Measurements from ENCODE around the gene PLA2R1.

PLA2R1 gene

GRCh38 chr2:160062292-160063005, at the start of gene PLA2R1:
Gene PLA2R1 (minus strand): TSS chr2:160062615. CDS start chr2:160062403, 212 bp downstream.
- DNase-seq = no peak

DNA sequence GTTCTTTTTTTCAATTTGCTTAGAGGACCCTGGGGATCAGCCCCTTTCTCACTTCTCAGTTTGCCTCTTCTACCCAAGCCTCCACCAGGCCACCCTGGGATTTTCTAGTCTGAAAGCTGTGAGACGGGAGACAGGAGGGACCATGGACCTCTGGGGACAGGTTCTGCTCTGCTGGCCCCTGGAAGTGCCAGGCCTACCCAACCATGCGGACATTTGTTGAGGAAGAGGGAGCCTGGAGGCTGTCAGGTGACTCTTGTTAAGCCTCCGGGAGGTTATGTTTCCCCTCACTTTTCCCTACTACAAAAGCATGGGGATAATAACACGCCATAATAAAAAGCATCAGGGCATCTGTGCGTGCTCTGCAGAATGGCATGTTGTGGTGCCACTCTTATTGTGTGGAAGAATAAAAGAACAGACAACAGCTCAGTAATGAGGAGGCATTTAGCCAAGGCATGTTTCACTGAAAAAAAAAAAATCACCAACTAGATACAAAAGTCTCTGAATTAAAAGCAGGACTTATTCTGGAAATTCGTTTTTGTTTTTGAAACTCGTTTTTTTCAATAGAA, 48.3 kb upstream of the PLA2R1 start:
- no peak for DNase-seq

DNA sequence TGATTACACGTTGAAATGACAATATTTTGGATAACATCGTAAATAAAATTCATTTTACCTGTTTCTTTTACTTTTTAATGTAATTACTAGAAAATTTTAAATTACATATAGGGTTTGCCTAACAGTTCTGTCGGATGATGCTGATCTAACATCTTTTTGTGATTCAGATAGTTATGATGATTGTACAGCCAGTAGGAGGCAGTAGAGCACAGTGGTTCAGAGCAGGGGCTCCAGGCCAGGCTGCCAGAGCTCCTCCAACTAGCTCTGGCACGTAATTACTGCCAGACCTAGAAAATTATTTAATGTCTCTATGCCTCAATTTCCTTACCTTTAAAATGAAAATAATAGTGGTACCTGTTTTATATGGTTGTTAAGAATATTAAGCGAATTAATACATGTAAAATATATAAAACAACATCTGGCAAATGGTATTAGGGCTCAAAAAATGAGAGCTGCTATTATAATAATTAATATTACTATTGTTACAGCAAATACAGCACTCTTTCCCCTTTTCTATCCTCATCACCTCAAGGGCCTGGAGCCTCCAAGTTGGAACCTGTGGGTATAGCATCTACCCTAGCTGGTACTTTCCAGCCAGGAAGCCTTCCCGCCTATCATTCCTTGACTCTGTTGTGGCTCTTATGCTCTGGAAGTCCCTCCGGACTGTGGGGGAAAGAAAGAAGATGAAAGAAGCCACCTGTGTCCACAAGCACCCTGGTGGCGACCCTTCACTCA, 47.7 kb upstream of the PLA2R1 start:
- peak; percentile 62 to 86 for DNase-seq

DNA sequence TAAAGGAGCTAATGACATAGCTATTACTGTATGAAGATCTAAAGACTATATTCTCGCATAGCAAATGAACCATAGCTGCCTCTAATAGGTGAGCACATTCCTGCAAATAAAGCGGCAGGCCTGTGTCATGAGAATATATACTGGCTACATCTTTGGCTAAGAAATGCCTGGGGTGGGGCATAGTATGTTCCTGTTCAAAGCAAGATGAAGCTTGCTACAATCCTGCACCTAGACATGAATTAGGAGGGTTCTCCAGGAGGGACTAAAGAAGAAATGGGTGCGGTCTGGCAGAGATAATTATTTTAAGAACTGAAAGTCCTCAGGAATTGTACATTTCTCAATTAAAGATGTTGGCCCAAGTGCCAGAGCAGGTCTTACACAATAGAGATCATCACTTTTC, 46.8 kb upstream of the PLA2R1 start:
- no peak for DNase-seq

DNA sequence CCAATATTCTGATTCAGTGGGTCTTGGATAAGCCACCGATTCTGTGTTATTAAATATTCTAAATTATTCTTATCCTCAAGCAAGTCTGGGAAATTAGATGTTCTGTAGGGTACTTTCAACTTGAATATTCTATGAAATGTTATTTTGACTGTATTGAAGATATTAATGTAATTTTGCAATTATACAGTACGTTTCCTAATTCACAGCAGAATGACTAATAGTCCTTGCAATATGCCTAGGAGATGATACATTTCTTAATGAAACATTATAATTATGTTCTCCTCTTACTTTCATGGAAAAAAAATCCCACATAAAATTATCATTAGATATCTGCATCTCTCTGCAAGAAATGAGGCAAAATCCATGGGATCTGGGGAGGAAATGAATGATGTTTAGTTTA, 46.2 kb upstream of the PLA2R1 start:
- peak in 1 of 2 donors; percentile 38 for DNase-seq

- DNase-seq = no peak
Observed at GRCh38 chr2:160105366-160105765, 43.0 kb upstream of the PLA2R1 start.

- DNase-seq = no peak
Observed at GRCh38 chr2:160104115-160104514, 41.7 kb upstream of the PLA2R1 start.

GRCh38 chr2:160097326-160097725, 34.9 kb upstream of the PLA2R1 start:
- no peak for DNase-seq

DNA sequence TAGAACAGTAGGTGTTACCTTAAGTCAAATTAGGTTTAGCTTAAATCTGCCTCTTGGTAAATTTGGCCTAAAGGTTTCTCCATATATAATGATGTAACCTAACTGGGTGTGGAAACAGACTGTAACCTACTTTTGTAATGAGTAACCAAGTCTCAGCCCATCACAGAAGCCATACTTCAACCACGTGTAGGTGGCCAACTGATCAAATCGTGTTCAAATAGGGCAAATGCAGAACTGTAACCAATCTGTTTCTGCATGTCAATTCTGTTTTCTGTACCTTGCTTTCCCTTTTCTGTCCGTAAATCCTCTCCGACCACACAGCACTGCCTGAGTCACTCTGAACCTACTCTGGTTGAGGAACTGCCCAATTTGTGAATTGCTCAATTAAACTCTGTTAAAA, 34.0 kb upstream of the PLA2R1 start:
- peak; percentile 80 to 87 for DNase-seq

- DNase-seq = no peak
Observed at GRCh38 chr2:160092445-160092844, 30.0 kb upstream of the PLA2R1 start.

DNA sequence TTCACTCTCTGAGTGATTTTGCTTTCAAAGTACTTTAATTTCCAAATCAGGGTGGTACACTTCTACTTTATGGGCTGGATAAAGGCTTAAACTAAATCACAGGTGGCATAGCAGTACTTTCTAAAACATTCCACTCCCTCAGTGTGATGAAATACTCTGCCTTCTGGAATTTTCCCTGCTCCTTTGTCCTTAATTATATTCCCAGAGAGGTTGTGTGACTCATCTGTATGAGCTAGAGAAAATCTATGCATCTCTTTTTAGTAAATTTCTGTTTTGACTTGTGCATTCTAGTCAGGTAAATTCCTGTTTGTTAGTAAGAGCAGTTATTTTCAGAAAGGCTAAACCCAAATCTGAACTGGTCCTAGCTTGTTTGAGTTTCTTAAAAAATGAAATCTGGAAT, 29.0 kb upstream of the PLA2R1 start:
- no peak for DNase-seq

GRCh38 chr2:160087854-160088745, 25.7 kb upstream of the PLA2R1 start:
- DNase-seq = peak; percentile 24 to 74

DNA sequence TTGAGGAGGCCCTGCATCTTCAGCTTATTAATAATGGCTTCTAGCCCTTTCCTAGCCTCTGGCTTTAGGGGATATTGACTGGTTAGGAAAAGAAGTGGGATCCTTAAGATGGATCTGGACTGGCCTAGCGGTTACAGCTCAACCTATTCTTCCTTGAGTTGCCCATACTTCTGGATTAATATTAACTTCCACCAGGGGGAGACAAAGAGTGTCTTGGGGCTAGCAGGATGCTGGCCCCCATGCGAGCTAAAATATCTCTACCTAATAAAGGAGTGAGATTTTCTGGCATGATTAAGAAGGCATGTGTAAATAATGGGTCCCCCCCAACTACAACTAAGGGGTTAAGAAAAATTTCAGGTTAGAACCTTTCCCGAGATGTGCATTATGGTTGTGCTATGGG, 23.2 kb upstream of the PLA2R1 start:
- DNase-seq = no peak

- peak; percentile 25 to 29 for DNase-seq
Observed at GRCh38 chr2:160077912-160078810, 15.7 kb upstream of the PLA2R1 start.

DNA sequence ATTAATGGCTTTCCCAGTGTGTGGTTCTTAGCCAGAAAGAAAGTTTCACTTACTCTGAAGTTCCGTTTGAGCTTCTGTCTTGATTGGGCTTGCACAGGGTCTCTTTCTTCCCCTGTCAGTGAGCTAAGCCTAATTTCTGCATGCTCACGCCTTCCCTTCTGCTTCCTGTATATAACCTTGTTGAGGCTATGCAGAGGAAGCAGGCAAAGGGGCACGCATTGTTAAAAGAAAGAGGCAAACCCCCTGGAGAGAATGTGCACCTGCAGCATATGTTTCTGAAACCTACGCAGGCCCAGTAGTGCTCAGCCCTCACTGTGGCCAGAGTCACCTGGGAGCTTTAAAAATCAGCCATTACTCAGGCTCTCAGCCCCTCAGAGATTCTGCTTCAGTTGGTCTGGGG, 14.5 kb upstream of the PLA2R1 start:
- peak in 1 of 2 donors; percentile 9 for DNase-seq

DNA sequence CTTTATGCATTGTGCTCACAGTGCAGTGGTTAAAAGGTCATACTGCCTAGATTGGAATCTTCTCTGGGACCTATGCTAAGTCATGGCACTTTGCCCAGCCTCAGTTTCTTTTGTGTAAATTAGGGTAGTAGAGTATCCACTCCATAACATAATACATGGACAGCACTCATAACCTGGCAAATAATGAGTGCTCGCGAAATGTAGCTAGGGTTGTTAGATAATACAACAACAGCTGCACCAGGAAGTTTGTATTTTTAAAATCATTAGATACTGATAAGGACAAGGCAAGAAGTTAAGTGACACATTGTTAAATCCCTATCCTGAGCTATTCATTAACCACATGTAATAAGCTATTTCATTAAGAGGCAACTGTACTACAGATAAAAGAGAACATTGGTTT, 13.8 kb upstream of the PLA2R1 start:
- DNase-seq = no peak

DNA sequence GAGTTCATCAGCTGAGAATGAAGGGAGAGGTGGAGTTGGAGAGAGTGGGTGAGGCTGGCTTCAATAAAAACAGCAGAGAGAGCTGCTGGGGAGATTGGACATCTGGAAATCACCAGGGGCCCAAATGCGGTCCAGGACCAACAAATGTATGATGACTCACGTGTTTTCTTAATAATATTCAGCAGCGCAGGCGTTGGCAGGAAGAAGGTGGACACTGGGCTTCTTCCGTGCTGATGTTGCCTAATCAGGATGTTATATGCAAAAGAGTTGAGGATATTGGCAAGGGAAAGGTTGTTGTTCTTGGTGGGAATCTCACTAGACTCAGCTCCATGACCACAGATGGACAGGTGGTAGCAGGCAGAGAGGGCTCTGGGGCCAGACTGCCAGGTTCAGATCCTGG, 12.8 kb upstream of the PLA2R1 start:
- DNase-seq = peak; percentile 10 to 45

DNA sequence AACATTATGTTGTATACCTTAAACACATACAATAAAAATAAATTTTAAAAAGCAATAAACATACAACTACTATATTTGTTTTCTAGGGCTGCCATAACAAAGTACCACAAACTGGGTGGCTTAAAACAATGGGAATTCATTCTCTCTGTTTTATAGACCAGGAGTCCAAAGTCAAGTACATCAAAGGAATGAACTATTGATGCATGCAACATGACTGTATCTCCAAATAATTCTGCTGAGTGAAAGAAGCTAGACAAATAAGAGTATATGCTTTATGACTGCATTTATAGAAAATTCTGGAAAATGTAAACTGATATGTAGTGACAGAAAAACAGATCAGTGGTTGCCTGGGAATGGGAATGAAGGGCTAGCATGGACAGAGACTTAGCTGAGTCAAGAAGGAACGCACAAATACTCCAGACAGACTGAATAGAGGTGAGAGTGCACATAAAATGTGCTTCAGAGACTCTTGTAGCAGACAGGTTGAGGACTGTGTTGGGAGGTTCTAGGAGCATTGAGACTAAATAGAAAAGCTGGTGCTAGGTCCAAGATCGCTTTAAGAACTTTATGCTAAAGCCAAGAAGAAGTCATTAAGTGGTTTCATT, 11.0 kb upstream of the PLA2R1 start:
- DNase-seq = no peak

- no peak for DNase-seq
Observed at GRCh38 chr2:160068906-160069305, 6.5 kb upstream of the PLA2R1 start.

- no peak for DNase-seq
Observed at GRCh38 chr2:160064916-160065315, 2.5 kb upstream of the PLA2R1 start.

- no peak for DNase-seq
Observed at GRCh38 chr2:160063879-160064612, 1.6 kb upstream of the PLA2R1 start.

All from inflammatory macrophage treated with lipopolysaccharide for 1 hour (primary cell).